Ectodermal cell (in vitro differentiated cells): ENCODE measurements around the gene HECTD1. TPM values are rescaled to one million over a fixed set of nuclear protein-coding genes. Genes with fewer than 3 reads are reported as not detected.
"Not testable (repeated sequence)": the region's sequence is repeated elsewhere in the genome, so short reads cannot be mapped to it uniquely, and the experiment has no call there.

Experiments
- H3K27ac ChIP-seq: 2 replicates; pipeline ENCODE4 v1.7.0; 2013; ENCODE audit warnings: mild to moderate bottlenecking, low read depth, low read length; ENCODE audit not compliant: insufficient read depth, poor library complexity, severe bottlenecking
- H3K27me3 ChIP-seq: 2 replicates; pipeline ENCODE4 v1.7.0; 2013; ENCODE audit warnings: mild to moderate bottlenecking, low read length; ENCODE audit not compliant: insufficient read depth, control insufficient read depth, poor library complexity, severe bottlenecking
- H3K36me3 ChIP-seq: one replicate; pipeline ENCODE4 v1.7.0; 2013; ENCODE audit warnings: low read length; ENCODE audit not compliant: control insufficient read depth, insufficient read depth
- H3K4me1 ChIP-seq: one replicate; pipeline ENCODE4 v1.7.0; 2013; ENCODE audit warnings: low read length; ENCODE audit not compliant: control insufficient read depth, insufficient read depth
- H3K4me3 ChIP-seq: 2 replicates; pipeline ENCODE4 v1.7.0; 2013; ENCODE audit warnings: low read depth, low read length, control low read depth; ENCODE audit not compliant: insufficient read depth
- H3K9me3 ChIP-seq: 2 replicates; pipeline ENCODE4 v1.7.0; 2013; ENCODE audit warnings: mild to moderate bottlenecking, low read length, moderate library complexity; ENCODE audit not compliant: control insufficient read depth
- WGBS, 2 experiments: methylation state at CpG; one replicate each; pipeline ENCODE4 v1.1.7; 2013; ENCODE audit warnings: missing lambda C conversion rate in 2 of 2; 5-methylcytosine and 5-hydroxymethylcytosine counted together
- polyA plus RNA-seq, 4 experiments: library from polyadenylated mRNA; stranded (reverse); fragments of 50-300 nt; gene quantifications; one replicate each; pipeline ENCODE4 v1.2.3, GENCODE V29; 2013

The HECTD1 gene
- 96.5 TPM for polyA plus RNA-seq (2013, experiment 1 of 4)
- 108 TPM for polyA plus RNA-seq (2013, experiment 2 of 4)
- polyA plus RNA-seq (2013, experiment 3 of 4): 71.1 TPM
- polyA plus RNA-seq (2013, experiment 4 of 4): 77.1 TPM

DNA sequence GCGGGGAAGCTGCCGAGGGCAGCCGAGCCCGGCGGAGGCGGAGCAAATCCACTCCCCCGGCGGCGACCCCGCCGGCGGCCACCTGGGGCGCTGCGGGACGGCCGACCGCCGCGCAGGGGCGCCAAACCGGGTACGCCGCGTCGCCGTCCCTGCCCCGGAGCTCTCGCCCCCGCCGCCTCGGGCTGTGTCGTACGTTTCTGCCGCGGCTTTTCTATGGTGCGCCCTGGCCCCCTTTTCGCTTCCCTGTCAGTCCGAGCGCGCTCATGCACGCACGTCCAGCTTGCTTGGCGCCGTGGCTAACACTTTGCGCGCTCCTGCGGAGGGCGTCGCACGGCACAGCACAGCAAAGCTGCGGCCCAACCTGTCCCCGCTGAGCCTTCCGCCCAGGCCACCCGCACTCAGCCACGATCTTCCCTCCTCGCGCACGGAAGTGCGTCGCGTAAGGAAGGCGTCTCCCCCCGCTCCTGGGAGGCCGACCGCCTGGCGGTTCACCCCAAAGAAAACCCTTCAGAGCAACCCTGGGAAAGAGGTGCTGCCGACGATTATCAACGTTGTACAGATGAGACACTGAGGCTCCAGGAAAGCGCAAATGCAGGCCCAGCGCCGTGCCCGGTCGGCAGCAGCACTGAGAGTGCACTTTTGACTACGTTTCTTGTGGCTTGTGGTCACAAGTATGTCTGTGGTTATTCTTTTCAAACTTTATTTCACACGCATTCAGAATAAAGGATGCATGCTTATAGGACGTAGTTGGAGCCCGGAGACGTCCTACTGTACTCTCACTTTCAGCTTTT lies at the start of gene HECTD1:
TSS of gene HECTD1 (minus strand) at position 39 of the 791 bp plus-strand sequence. CDS start 1,857 bp downstream, outside the sequence.
- Histone ChIP-seq H3K27me3 (no peaks in the 10 kb centered on the region), H3K4me1 (peaks cover 5% of the 10 kb centered on the region), H3K27ac (peak within 1 kb of the TSS; percentile 89), H3K9me3 (no peaks in the 10 kb centered on the region), H3K4me3 (peak within 1 kb of the TSS; percentile 74), H3K36me3 (peaks cover 4% of the 10 kb centered on the region)
- WGBS, 2 experiments: 1 to 4% methylated on average over 75 to 79 of the region's 79 CpGs

- no peak overlapping the region for H3K27ac ChIP-seq
- WGBS, 2 experiments: 86 to 93% methylated on average over 1 of the region's 1 CpG
- no peaks in the 10 kb centered on the region for H3K36me3 ChIP-seq
- H3K4me3 ChIP-seq: no peak overlapping the region
- peaks cover 10% of the 10 kb centered on the region for H3K4me1 ChIP-seq
- H3K27me3 ChIP-seq: no peaks in the 10 kb centered on the region
- no peaks in the 10 kb centered on the region for H3K9me3 ChIP-seq
Measured at GRCh38 chr14:31257244-31257553, 49.6 kb upstream of the HECTD1 start.

GRCh38 chr14:31256534-31257243 lies 49.1 kb upstream of the HECTD1 start:
- no peaks in the 10 kb centered on the region for H3K36me3 ChIP-seq
- WGBS, 2 experiments: 94 to 98% methylated on average over 5 of the region's 5 CpGs
- no peaks in the 10 kb centered on the region for H3K27me3 ChIP-seq
- peaks cover 5% of the 10 kb centered on the region for H3K4me1 ChIP-seq
- H3K9me3 ChIP-seq: no peaks in the 10 kb centered on the region
- H3K27ac ChIP-seq: no peak overlapping the region
- H3K4me3 ChIP-seq: no peak overlapping the region

- H3K27ac ChIP-seq, H3K4me1 ChIP-seq, H3K9me3 ChIP-seq, H3K36me3 ChIP-seq, H3K4me3 ChIP-seq, H3K27me3 ChIP-seq: not testable (repeated sequence)
- WGBS, 2 experiments: 89 to 90% methylated on average over 4 of the region's 4 CpGs
Measured at GRCh38 chr14:31255918-31256317, 48.3 kb upstream of the HECTD1 start.

DNA sequence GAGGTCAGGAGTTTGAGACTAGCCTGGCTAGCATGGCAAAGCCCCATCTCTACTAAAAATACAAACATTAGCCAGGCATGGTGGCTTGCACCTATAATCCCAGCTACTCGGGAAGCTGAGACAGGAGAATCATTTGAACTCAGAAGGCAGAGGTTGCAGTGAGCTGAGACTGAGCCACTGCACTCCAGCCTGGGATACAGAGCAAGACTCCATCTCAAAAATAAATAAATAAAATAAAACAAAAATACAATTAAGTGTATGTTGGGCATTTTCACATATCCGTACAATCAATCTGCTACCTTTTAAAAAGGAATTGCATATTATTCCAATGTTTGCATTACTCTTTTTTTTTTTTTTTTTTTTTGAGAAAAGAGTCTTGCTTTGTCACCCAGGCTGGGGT lies 47.7 kb upstream of the HECTD1 start:
- Histone ChIP-seq H3K27ac (no peak overlapping the region), H3K4me3 (no peak overlapping the region), H3K36me3 (no peaks in the 10 kb centered on the region), H3K4me1 (no peaks in the 10 kb centered on the region), H3K9me3 (no peaks in the 10 kb centered on the region), H3K27me3 (no peaks in the 10 kb centered on the region)
- WGBS, 2 experiments: 90 to 100% methylated on average over 1 to 2 of the region's 2 CpGs

GRCh38 chr14:31253746-31254471 lies 46.3 kb upstream of the HECTD1 start:
- Histone ChIP-seq H3K4me1 (no peaks in the 10 kb centered on the region), H3K27me3 (no peaks in the 10 kb centered on the region), H3K27ac (no peak overlapping the region), H3K4me3 (no peak overlapping the region), H3K36me3 (no peaks in the 10 kb centered on the region), H3K9me3 (no peaks in the 10 kb centered on the region)
- 92% methylated on average over 9 of the region's 9 CpGs for WGBS, 2 experiments

DNA sequence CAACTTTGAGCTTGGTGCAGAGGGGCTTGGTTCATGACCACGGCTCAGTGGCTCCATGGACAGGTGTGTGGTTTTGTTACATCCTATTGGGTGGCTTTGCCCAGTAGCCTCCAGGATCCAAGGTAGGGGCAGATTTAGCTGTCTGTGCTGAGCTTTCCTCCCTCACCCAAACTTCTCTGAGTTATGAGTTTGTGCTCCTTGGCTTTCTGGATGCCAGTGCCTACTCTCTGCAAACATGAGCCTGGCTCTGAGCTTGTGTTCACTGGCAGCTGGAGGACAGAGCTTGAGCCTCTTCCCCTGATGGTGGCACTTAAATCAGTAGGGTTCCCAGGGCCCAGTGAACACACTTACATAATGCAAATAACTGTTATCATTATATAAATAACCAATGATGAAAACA lies 45.3 kb upstream of the HECTD1 start:
- no peak overlapping the region for H3K4me3 ChIP-seq
- H3K4me1 ChIP-seq: no peaks in the 10 kb centered on the region
- H3K9me3 ChIP-seq: no peaks in the 10 kb centered on the region
- H3K36me3 ChIP-seq: no peaks in the 10 kb centered on the region
- 93 to 100% methylated on average over 1 of the region's 1 CpG for WGBS, 2 experiments
- no peak overlapping the region for H3K27ac ChIP-seq
- no peaks in the 10 kb centered on the region for H3K27me3 ChIP-seq

- Histone ChIP-seq H3K4me3 (no peak overlapping the region), H3K36me3 (no peaks in the 10 kb centered on the region), H3K27me3 (no peaks in the 10 kb centered on the region), H3K9me3 (no peaks in the 10 kb centered on the region), H3K27ac (no peak overlapping the region), H3K4me1 (no peaks in the 10 kb centered on the region)
- 72 to 73% methylated on average over 10 of the region's 10 CpGs for WGBS, 2 experiments
Measured at GRCh38 chr14:31251028-31251958, 43.7 kb upstream of the HECTD1 start.

- H3K27ac ChIP-seq: no peak overlapping the region
- WGBS, 2 experiments: 55 to 80% methylated on average over 2 to 3 of the region's 3 CpGs
Measured at GRCh38 chr14:31244626-31245025, 37.0 kb upstream of the HECTD1 start.

More at GRCh38 chr14:31244626-31245025, 37.0 kb upstream of the HECTD1 start:
- Histone ChIP-seq H3K9me3 (no peaks in the 10 kb centered on the region), H3K27me3 (no peaks in the 10 kb centered on the region), H3K36me3 (no peaks in the 10 kb centered on the region), H3K4me3 (no peak overlapping the region), H3K4me1 (no peaks in the 10 kb centered on the region)
